Progenitor cell of endocrine pancreas (in vitro differentiated cells): ENCODE measurements around the gene AURKA. TPM values are rescaled to one million over a fixed set of nuclear protein-coding genes. Genes with fewer than 3 reads are reported as not detected.

Source experiments
- DNase-seq: peaks from one replicate; pipeline ENCODE4 v3.0.0; 2021; ENCODE audit warnings: low spot score; ENCODE audit not compliant: unreplicated experiment
- H3K27ac Mint-ChIP-seq: 2 replicates; pipeline ENCODE4 v1.8.0; 2021; ENCODE audit warnings: mild to moderate bottlenecking, moderate library complexity, mixed read lengths
- H3K27me3 Mint-ChIP-seq: 2 replicates; pipeline ENCODE4 v1.8.0; 2021; ENCODE audit warnings: mixed read lengths
- H3K36me3 Mint-ChIP-seq: 2 replicates; pipeline ENCODE4 v1.8.0; 2022; ENCODE audit warnings: mixed read lengths; ENCODE audit not compliant: insufficient read depth
- H3K4me1 Mint-ChIP-seq: 2 replicates; pipeline ENCODE4 v1.8.0; 2021; ENCODE audit warnings: low read depth, mixed read lengths
- H3K4me3 Mint-ChIP-seq: 2 replicates; pipeline ENCODE4 v1.8.0; 2021; ENCODE audit warnings: low read depth, mild to moderate bottlenecking, moderate library complexity, mixed read lengths
- H3K9me3 Mint-ChIP-seq: 2 replicates; pipeline ENCODE4 v1.8.0; 2021; ENCODE audit warnings: low read depth, mixed read lengths
- total RNA-seq: library from RNA; stranded (reverse); gene quantifications from 2 replicates; pipeline ENCODE4 v1.2.1, GENCODE V29; 2021
- TF ChIP-seq, protein P1 (sequence below): fragments of 200-600 bp; sonication (generic); IDR thresholded peaks from one replicate; pipeline ENCODE4 v1.5.0; 2021; ENCODE audit warnings: antibody characterized with exemption, mild to moderate bottlenecking; ENCODE audit not compliant: unreplicated experiment

The AURKA gene
- total RNA-seq, 1 donor from 2014 or later, result 26.1 TPM

DNA sequence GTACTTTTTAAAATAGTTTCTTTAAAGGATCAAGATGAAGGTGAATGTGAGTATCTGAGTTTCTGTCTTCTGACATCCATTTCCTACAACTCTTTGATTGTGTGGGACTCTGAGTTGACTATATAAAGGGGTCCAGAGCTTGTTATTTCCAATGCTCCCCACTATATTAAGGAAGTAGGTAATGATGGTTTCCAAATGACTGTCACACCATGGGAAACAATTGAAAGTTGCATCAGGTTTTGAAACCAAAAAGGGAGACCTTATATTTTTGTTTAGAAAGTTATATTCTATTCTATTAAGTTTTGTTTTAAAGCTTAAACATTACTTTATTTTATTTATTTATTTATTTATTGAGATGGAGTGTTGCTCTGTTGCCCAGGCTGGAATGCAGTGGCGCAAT, 31.2 kb upstream of the AURKA start:
- TF ChIP-seq, protein P1, sequence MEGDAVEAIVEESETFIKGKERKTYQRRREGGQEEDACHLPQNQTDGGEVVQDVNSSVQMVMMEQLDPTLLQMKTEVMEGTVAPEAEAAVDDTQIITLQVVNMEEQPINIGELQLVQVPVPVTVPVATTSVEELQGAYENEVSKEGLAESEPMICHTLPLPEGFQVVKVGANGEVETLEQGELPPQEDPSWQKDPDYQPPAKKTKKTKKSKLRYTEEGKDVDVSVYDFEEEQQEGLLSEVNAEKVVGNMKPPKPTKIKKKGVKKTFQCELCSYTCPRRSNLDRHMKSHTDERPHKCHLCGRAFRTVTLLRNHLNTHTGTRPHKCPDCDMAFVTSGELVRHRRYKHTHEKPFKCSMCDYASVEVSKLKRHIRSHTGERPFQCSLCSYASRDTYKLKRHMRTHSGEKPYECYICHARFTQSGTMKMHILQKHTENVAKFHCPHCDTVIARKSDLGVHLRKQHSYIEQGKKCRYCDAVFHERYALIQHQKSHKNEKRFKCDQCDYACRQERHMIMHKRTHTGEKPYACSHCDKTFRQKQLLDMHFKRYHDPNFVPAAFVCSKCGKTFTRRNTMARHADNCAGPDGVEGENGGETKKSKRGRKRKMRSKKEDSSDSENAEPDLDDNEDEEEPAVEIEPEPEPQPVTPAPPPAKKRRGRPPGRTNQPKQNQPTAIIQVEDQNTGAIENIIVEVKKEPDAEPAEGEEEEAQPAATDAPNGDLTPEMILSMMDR, result no peak
- Mint-ChIP-seq H3K4me1 (no peaks in the 10 kb centered on the region), H3K9me3 (no peaks in the 10 kb centered on the region), H3K27me3 (no peaks in the 10 kb centered on the region), H3K36me3 (no peaks in the 10 kb centered on the region), H3K4me3 (no peak overlapping the region), H3K27ac (no peak overlapping the region)
- no peak for DNase-seq

DNA sequence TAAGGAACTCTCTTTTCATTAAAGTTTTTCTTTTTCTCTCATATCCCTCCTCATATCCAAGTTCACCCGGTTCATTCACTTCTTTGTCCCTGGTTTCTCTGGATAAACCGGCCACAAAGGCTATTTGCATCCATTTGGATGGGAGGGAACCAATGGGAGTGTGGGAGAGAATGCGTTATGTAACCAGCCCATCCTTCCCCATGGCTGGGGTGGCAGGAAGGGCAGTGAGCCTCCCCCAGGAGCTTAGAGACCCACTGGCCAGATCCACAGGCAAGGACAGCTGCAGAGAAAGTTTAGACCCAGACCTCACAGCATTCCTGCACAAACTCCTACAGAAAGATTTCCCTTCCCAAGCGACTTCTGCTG, 30.8 kb upstream of the AURKA start:
- no peaks in the 10 kb centered on the region for H3K36me3 Mint-ChIP-seq
- no peaks in the 10 kb centered on the region for H3K9me3 Mint-ChIP-seq
- H3K27ac Mint-ChIP-seq, result no peak overlapping the region
- no peaks in the 10 kb centered on the region for H3K4me1 Mint-ChIP-seq
- no peaks in the 10 kb centered on the region for H3K27me3 Mint-ChIP-seq
- no peak overlapping the region for H3K4me3 Mint-ChIP-seq
- DNase-seq, result no peak
- TF ChIP-seq, protein P1, result no peak

DNA sequence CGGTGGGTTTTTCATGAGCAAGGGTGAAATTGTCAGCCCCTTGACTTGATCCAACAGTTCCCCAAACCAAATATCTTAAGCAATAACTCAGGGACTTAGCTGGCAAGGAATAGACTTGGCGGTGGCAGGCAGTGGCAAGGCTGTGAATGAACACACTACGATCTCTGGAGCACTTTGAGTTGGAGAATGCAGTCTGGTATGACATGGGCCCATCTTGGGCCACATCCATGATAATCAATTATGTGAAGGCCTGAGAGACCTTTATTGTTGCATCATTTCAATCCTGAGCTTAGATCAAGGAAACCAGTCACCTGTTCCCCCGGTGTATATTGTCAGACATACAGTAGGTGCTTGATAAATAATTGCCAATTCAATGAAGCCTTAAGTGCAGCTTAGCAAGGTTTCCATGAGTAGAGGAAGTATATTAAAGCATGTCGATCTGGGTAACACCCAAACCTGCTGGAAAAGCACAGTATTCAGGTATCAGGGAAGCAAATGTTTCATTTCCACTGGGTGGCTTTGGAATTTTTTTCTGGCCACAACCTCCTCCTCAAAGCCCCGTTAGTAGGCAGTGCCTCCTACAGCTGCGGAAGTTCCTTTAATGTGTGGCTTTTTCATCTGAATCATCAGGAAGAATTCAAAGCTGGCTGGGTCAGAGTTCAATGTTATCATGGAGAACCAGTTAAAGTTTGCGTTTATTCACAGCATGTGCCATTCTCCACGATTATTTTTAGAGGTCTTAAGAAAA, 30.2 kb upstream of the AURKA start:
- Mint-ChIP-seq H3K4me1 (no peaks in the 10 kb centered on the region), H3K27me3 (no peaks in the 10 kb centered on the region), H3K27ac (no peak overlapping the region), H3K4me3 (no peak overlapping the region), H3K36me3 (peaks cover 3% of the 10 kb centered on the region), H3K9me3 (no peaks in the 10 kb centered on the region)
- DNase-seq, result no peak
- TF ChIP-seq, protein P1, result no peak

DNA sequence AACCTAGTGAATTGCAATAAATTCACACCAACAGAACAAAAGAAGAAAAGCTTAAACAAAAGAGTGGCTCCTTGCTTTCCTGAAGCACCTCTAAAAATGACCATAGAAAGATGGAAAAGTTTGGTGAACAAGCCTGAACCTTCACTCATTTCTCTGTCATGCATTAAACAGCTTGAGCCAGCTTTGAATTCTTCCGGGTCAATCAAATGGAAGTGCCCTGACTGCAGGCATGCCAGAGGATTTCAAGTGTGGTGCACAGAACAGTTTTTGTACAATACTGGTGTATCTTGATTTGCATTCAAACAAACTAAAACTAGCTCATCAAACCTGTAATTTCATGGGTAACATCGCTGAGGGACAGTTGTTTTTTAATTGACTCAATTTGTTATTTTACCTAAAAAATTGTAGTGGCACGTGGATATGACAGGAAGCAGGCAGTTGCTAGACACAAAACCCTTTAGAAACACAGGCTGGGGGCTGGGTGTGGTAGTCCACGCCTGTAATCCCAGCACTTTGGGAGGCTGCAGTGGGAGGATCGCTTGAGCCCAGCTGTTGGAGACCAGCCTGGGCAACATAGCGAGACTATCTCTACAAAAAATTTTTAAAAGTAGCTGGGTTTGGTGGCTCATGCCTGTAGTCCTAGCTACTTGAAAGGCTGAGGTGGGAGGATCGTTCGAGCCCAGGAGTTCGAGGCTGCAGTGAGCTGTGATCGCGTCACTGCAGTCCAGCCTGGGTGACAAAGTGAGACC, 29.1 kb upstream of the AURKA start:
- Mint-ChIP-seq H3K36me3 (peaks cover 4% of the 10 kb centered on the region), H3K27ac (no peak overlapping the region), H3K4me1 (no peaks in the 10 kb centered on the region), H3K27me3 (no peaks in the 10 kb centered on the region), H3K4me3 (no peak overlapping the region), H3K9me3 (no peaks in the 10 kb centered on the region)
- no peak for DNase-seq
- TF ChIP-seq, protein P1, result no peak

GRCh38 chr20:56420028-56420427, 28.0 kb upstream of the AURKA start:
- Mint-ChIP-seq H3K27ac (no peak overlapping the region), H3K36me3 (peaks cover 4% of the 10 kb centered on the region), H3K4me1 (no peaks in the 10 kb centered on the region), H3K4me3 (no peak overlapping the region), H3K27me3 (no peaks in the 10 kb centered on the region), H3K9me3 (no peaks in the 10 kb centered on the region)
- DNase-seq, result no peak
- TF ChIP-seq, protein P1, result no peak
